Measurements from ENCODE around the gene ANKRD39. TPM values are rescaled to one million over a fixed set of nuclear protein-coding genes. Genes with fewer than 3 reads are reported as not detected.
"Not testable (repeated sequence)": the region's sequence is repeated elsewhere in the genome, so short reads cannot be mapped to it uniquely, and the experiment has no call there.

The ANKRD39 gene
- total RNA-seq, 6 experiments from 2014 or later: 6.0 to 16.3 (median 9.7) TPM

- TF ChIP-seq POLR2A (IDR thresholded peaks at IDR 0.05): no peak
- TF ChIP-seq CTCF (IDR thresholded peaks at IDR 0.05): no peak
- no peaks in the 10 kb centered on the region for H3K4me1 ChIP-seq
- WGBS (ENCODE audit: insufficient coverage, low coverage, low lambda C conversion rate, missing lambda C conversion rate): 73% methylated on average over 18 of the region's 23 CpGs
- DNase-seq: no peak
- no peaks in the 10 kb centered on the region for H3K27me3 ChIP-seq
- ATAC-seq: no peak
- no peak overlapping the region for H3K4me3 ChIP-seq
- no peaks in the 10 kb centered on the region for H3K9me3 ChIP-seq
- H3K27ac ChIP-seq: no peak overlapping the region
- no peaks in the 10 kb centered on the region for H3K36me3 ChIP-seq
- intact Hi-C loops (cut with DNase I): no loop called here
Observed at GRCh38 chr2:96806468-96807126, 51.2 kb downstream of the ANKRD39 start.

- H3K27ac ChIP-seq; H3K9me3 ChIP-seq; H3K27me3 ChIP-seq; DNase-seq; H3K4me1 ChIP-seq; H3K36me3 ChIP-seq; H3K4me3 ChIP-seq; intact Hi-C loops (cut with DNase I); ATAC-seq: not testable (repeated sequence)
- WGBS (ENCODE audit: insufficient coverage, low coverage, low lambda C conversion rate, missing lambda C conversion rate): 74% methylated on average over 5 of the region's 20 CpGs
Observed at GRCh38 chr2:96805946-96806345, 51.9 kb downstream of the ANKRD39 start.

GRCh38 chr2:96804986-96805385 lies 52.8 kb downstream of the ANKRD39 start:
- H3K36me3 ChIP-seq: no peaks in the 10 kb centered on the region
- no peaks in the 10 kb centered on the region for H3K9me3 ChIP-seq
- intact Hi-C loops (cut with DNase I): no loop called here
- H3K27me3 ChIP-seq: no peaks in the 10 kb centered on the region
- no peak for TF ChIP-seq POLR2A (IDR thresholded peaks at IDR 0.05)
- TF ChIP-seq CTCF (IDR thresholded peaks at IDR 0.05): no peak
- H3K4me3 ChIP-seq: no peak overlapping the region
- DNase-seq: no peak
- H3K27ac ChIP-seq: no peak overlapping the region
- no peak for ATAC-seq
- peaks cover 0 to 6% (median 0%) of the 10 kb centered on the region in 4 donors for H3K4me1 ChIP-seq

- ATAC-seq (no peak), DNase-seq (no peak)
- 92% methylated on average over 2 of the region's 7 CpGs for WGBS (ENCODE audit: insufficient coverage, low coverage, low lambda C conversion rate, missing lambda C conversion rate)
- TF ChIP-seq CTCF (IDR thresholded peaks at IDR 0.05): no peak
- TF ChIP-seq POLR2A (IDR thresholded peaks at IDR 0.05): no peak
- intact Hi-C loops (cut with DNase I): no loop called here
- peaks cover 0 to 6% (median 0%) of the 10 kb centered on the region in 4 donors for H3K4me1 ChIP-seq
- no peaks in the 10 kb centered on the region for H3K27me3 ChIP-seq
- no peaks in the 10 kb centered on the region for H3K36me3 ChIP-seq
- H3K4me3 ChIP-seq: no peak overlapping the region
- H3K27ac ChIP-seq: no peak overlapping the region
- no peaks in the 10 kb centered on the region for H3K9me3 ChIP-seq
Observed at GRCh38 chr2:96802721-96803120, 55.1 kb downstream of the ANKRD39 start.

- TF ChIP-seq POLR2A (IDR thresholded peaks at IDR 0.05) (no peak), CTCF (IDR thresholded peaks at IDR 0.05) (no peak)
- Histone ChIP-seq H3K36me3 (no peaks in the 10 kb centered on the region), H3K4me3 (no peak overlapping the region), H3K9me3 (no peaks in the 10 kb centered on the region), H3K27ac (no peak overlapping the region), H3K27me3 (no peaks in the 10 kb centered on the region), H3K4me1 (peaks cover 0 to 6% (median 0%) of the 10 kb centered on the region in 4 donors)
- ATAC-seq: no peak
- WGBS (ENCODE audit: insufficient coverage, low coverage, low lambda C conversion rate, missing lambda C conversion rate): 69% methylated on average over 6 of the region's 10 CpGs
- intact Hi-C loops (cut with DNase I): no loop called here
- DNase-seq: no peak
Observed at GRCh38 chr2:96801786-96802595, 55.8 kb downstream of the ANKRD39 start.

All from right lobe of liver (tissue), 6 donors.